HCT116 (cell line): ENCODE data around the gene TECPR1. TPM values are rescaled to one million over a fixed set of nuclear protein-coding genes. Genes with fewer than 3 reads are reported as not detected.

Experiments used
- ATAC-seq: fragments of 200-7000 bp; cut with Tn5 transposase; 2 replicates; pipeline ENCODE4 v1.9.1; 2020; ENCODE audit warnings: mild to moderate bottlenecking, moderate library complexity
- BruUV-seq: library from RNA; stranded (reverse); fragments of 400-500 nt; replicated peaks from 2 replicates; lab custom pipeline; 2021; lab: Mats Ljungman, UMichigan
- CTCF ChIA-PET: fragments of 300-600 bp; sonication (Branson Sonifier 250); formaldehyde crosslinking; loops from one replicate; lab custom pipeline; 2021; ENCODE audit warnings: antibody characterized with exemption; lab: Charles Lee
- POLR2A ChIA-PET: fragments of 300-600, 350-600 bp; sonication (Branson Sonifier 250); formaldehyde crosslinking; loops from one replicate; lab custom pipeline; 2021; ENCODE audit warnings: antibody characterized with exemption; lab: Charles Lee
- RAD21 ChIA-PET, 2 experiments: fragments of 300-600 bp; sonication (Branson Sonifier 250); formaldehyde crosslinking; loops; one replicate each; lab custom pipeline; 2023; ENCODE audit warnings: low total read pairs in 2 of 2; ENCODE audit not compliant: uncharacterized antibody in 2 of 2, unreplicated experiment in 2 of 2, low non-redundant PET in 1 of 2; lab: Charles Lee
- DNase-seq: peaks from one replicate; pipeline ENCODE4 v3.0.0-alpha.2; 2010; ENCODE audit warnings: low read depth, low spot score
- H2AFZ ChIP-seq: fragments of 200-600 bp; shearing (Covaris generic), sonication (generic); 2 replicates; pipeline ENCODE4 v1.6.1; 2017; ENCODE audit warnings: low read depth, mixed run types, mixed read lengths, antibody characterized with exemption, low read length; ENCODE audit not compliant: poor library complexity, severe bottlenecking
- H3K27ac ChIP-seq: 2 replicates; pipeline ENCODE4 v1.5.1; 2012; ENCODE audit warnings: low read depth, low read length
- H3K27me3 ChIP-seq: fragments of 200-600 bp; sonication (generic); 2 replicates; pipeline ENCODE4 v1.6.1; 2016; ENCODE audit warnings: mixed run types, low read length, mixed read lengths; ENCODE audit not compliant: insufficient read depth
- H3K36me3 ChIP-seq, 2 experiments: fragments of 200-500 bp in 1 of 2; fragments of 200-600 bp in 1 of 2; sonication (Bioruptor generic) in 1 of 2; sonication (generic) in 1 of 2; 2 replicates each; pipeline versions ENCODE4 v1.5.1 to v1.6.1; 2014 to 2016; ENCODE audit warnings: low read length in 2 of 2, inconsistent platforms in 1 of 2, mixed read lengths in 1 of 2, mixed run types in 1 of 2; ENCODE audit not compliant: insufficient read depth in 2 of 2, control insufficient read depth in 1 of 2
- H3K4me1 ChIP-seq, 2 experiments: fragments of 200-600 bp in 1 of 2; sonication (generic) in 1 of 2; 2 replicates each; pipeline versions ENCODE4 v1.5.1 to v1.6.1; 2012 to 2017; ENCODE audit warnings: low read length in 2 of 2, inconsistent platforms in 1 of 2, mild to moderate bottlenecking in 1 of 2, mixed read lengths in 1 of 2, mixed run types in 1 of 2, moderate library complexity in 1 of 2; ENCODE audit not compliant: insufficient read depth in 2 of 2, control insufficient read depth in 1 of 2
- H3K4me2 ChIP-seq: fragments of 200-600 bp; sonication (generic); 2 replicates; pipeline ENCODE4 v1.6.1; 2017; ENCODE audit warnings: mixed run types, low read length, mixed read lengths
- H3K4me3 ChIP-seq, 2 experiments: fragments of 200-600 bp in 1 of 2; sonication (generic) in 1 of 2; replicated peaks in 1 of 2; 2 replicates each; pipeline ENCODE4 v1.5.1; 2011 to 2016; ENCODE audit warnings: low read length in 2 of 2, control low read depth in 1 of 2, low read depth in 1 of 2, mild to moderate bottlenecking in 1 of 2, mixed read lengths in 1 of 2, mixed run types in 1 of 2
- H3K79me2 ChIP-seq: fragments of 200-600 bp; sonication (generic); 2 replicates; pipeline ENCODE4 v1.6.1; 2017; ENCODE audit warnings: mild to moderate bottlenecking, mixed run types, low read length, moderate library complexity, mixed read lengths; ENCODE audit not compliant: insufficient read depth
- H3K9ac ChIP-seq: fragments of 200-600 bp; sonication (generic); 2 replicates; pipeline ENCODE4 v1.6.1; 2016; ENCODE audit warnings: low read length, mixed read lengths
- H3K9me2 ChIP-seq: fragments of 200-600 bp; sonication (generic), shearing (Covaris generic); 2 replicates; pipeline ENCODE4 v1.6.1; 2017; ENCODE audit warnings: mixed run types, mild to moderate bottlenecking, moderate library complexity; ENCODE audit not compliant: insufficient read depth
- H3K9me3 ChIP-seq, 2 experiments: fragments of 200-500 bp in 1 of 2; fragments of 200-600 bp in 1 of 2; sonication (Bioruptor generic) in 1 of 2; sonication (generic) in 1 of 2; 2 replicates each; pipeline ENCODE4 v1.6.1; 2014 to 2017; ENCODE audit warnings: low read length in 2 of 2, mixed read lengths in 2 of 2, inconsistent platforms in 1 of 2, low read depth in 1 of 2, mild to moderate bottlenecking in 1 of 2, mixed run types in 1 of 2, moderate library complexity in 1 of 2; ENCODE audit not compliant: control insufficient read depth in 1 of 2, insufficient read depth in 1 of 2
- H4K20me1 ChIP-seq: fragments of 200-600 bp; sonication (generic), shearing (Covaris generic); 2 replicates; pipeline ENCODE4 v1.6.1; 2017; ENCODE audit warnings: mixed run types, mild to moderate bottlenecking, moderate library complexity; ENCODE audit not compliant: insufficient read depth
- CBX3 ChIP-seq: IDR thresholded peaks from 2 replicates; pipeline ENCODE4 v1.6.1; 2012; ENCODE audit warnings: low read depth
- CEBPB ChIP-seq: IDR thresholded peaks from 2 replicates; pipeline ENCODE4 v1.6.1; 2012; ENCODE audit warnings: low read depth
- EGR1 ChIP-seq: IDR thresholded peaks from 2 replicates; pipeline ENCODE4 v1.6.1; 2012; ENCODE audit warnings: low read depth
- ELF1 ChIP-seq: IDR thresholded peaks from 2 replicates; pipeline ENCODE4 v1.6.1; 2012; ENCODE audit warnings: low read depth, borderline replicate concordance
- EZH2 ChIP-seq: fragments of 200-600 bp; sonication (generic); IDR thresholded peaks from 2 replicates; pipeline ENCODE4 v1.6.1; 2017; ENCODE audit warnings: antibody characterized with exemption, mixed run types
- EZH2phosphoT487 ChIP-seq: fragments of 200-600 bp; IDR thresholded peaks from 2 replicates; pipeline ENCODE4 v1.6.1; 2018; ENCODE audit warnings: antibody characterized with exemption, borderline replicate concordance
- FOSL1 ChIP-seq: IDR thresholded peaks from 2 replicates; pipeline ENCODE4 v1.6.1; 2012; ENCODE audit warnings: low read depth
- JUND ChIP-seq: IDR thresholded peaks from 2 replicates; pipeline ENCODE4 v1.6.1; 2012
- POLR2A ChIP-seq: IDR thresholded peaks from 2 replicates; pipeline ENCODE4 v1.7.0; 2011; ENCODE audit warnings: borderline replicate concordance; ENCODE audit not compliant: insufficient read depth, insufficient read length; ENCODE audit errors: extremely low read depth
- POLR2AphosphoS5 ChIP-seq: IDR thresholded peaks from 2 replicates; pipeline ENCODE4 v1.6.1; 2011; ENCODE audit warnings: mild to moderate bottlenecking, low read depth, low read length, moderate library complexity
- RAD21 ChIP-seq: IDR thresholded peaks from 2 replicates; pipeline ENCODE4 v1.6.1; 2012; ENCODE audit warnings: low read depth, mild to moderate bottlenecking
- SIN3A ChIP-seq: IDR thresholded peaks from 2 replicates; pipeline ENCODE4 v1.6.1; 2012; ENCODE audit warnings: low read depth
- SP1 ChIP-seq: IDR thresholded peaks from 2 replicates; pipeline ENCODE4 v1.6.1; 2012; ENCODE audit warnings: low read depth
- TCF7L2 ChIP-seq: IDR thresholded peaks from 2 replicates; pipeline ENCODE4 v1.7.0; 2011; ENCODE audit warnings: borderline replicate concordance, inconsistent platforms; ENCODE audit not compliant: insufficient read depth, insufficient read length; ENCODE audit errors: extremely low read depth
- YY1 ChIP-seq: IDR thresholded peaks from 2 replicates; pipeline ENCODE4 v1.6.1; 2011; ENCODE audit warnings: low read length, low read depth, moderate library complexity, mild to moderate bottlenecking; ENCODE audit not compliant: insufficient replicate concordance; ENCODE audit errors: extremely low read depth
- ZNF274 ChIP-seq: fragments of 200-500 bp; sonication (Bioruptor generic); IDR thresholded peaks from 2 replicates; pipeline ENCODE4 v1.6.1; 2014; ENCODE audit warnings: mild to moderate bottlenecking, low read depth, low read length, inconsistent platforms
- intact Hi-C: fragments of 100-400 bp; cut with micrococcal nuclease; formaldehyde crosslinking; loops from 2 replicates; pipeline ENCODE4 v1.10.0; 2022
- total RNA-seq: library from RNA; stranded (reverse); gene quantifications from one replicate; pipeline ENCODE4 v1.2.1, GENCODE V29; 2021; ENCODE audit not compliant: unreplicated experiment
- TF ChIP-seq, protein P1 (sequence below): IDR thresholded peaks from 2 replicates; pipeline ENCODE4 v1.6.1; 2012
- TF ChIP-seq, protein P2 (sequence below): IDR thresholded peaks from 2 replicates; pipeline ENCODE4 v1.6.1; 2011; ENCODE audit warnings: mild to moderate bottlenecking, low read length, moderate library complexity; ENCODE audit not compliant: insufficient replicate concordance; ENCODE audit errors: extremely low read depth
- TF ChIP-seq, protein P3 (sequence below): IDR thresholded peaks from 2 replicates; pipeline ENCODE4 v1.6.1; 2012; ENCODE audit warnings: low read depth
- TF ChIP-seq, protein P4 (sequence below): IDR thresholded peaks from 2 replicates; pipeline ENCODE4 v1.6.1; 2012

Gene TECPR1
- total RNA-seq, 1 experiment from 2014 or later = 19.9 TPM

DNA sequence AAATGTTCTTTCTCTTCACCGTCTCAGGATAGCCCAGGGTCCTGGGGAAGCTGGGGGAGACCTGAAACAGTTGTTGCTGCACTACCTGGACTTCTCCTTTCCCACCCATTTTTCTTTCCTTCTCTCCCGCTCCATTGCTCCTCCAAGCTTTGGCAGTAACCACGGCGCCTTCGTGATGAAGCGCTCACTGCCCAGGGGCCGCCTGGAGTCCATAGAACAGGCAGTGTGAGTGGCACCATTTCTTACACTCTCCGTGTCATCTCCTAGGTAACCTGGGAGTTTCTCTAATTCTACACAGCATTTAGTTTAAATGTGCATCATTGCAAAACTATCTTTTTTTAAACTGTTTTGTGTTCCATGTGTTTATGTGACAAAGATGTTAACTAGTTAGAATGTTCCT lies 81.1 kb downstream of the TECPR1 start:
- peaks cover 0 to 2% of the 10 kb centered on the region in 2 experiments; a peak in 1 of 4 replicates for H3K4me1 ChIP-seq
- RAD21 ChIA-PET = no interaction called here
- CTCF ChIA-PET = interaction anchor here (7.0 kb wide), 1 partner anchor 149 kb away, joined by 221 read pairs; no protein-coding TSS in a partner anchor
- no peak for DNase-seq
- ATAC-seq = no peak
- BruUV-seq = no TSS peak
- no peak overlapping the region for H3K4me3 ChIP-seq
- H4K20me1 ChIP-seq = no peaks in the 10 kb centered on the region
- H3K79me2 ChIP-seq = peaks cover 4% of the 10 kb centered on the region; the same call in 1 of the 2 replicates
- H3K36me3 ChIP-seq = 0 out of 4 replicates have a peak, but pooled peaks cover 3 to 5% of the 10 kb centered on the region in 2 experiments
- H3K9me2 ChIP-seq = no peaks in the 10 kb centered on the region
- no peak overlapping the region for H2AFZ ChIP-seq
- no peaks in the 10 kb centered on the region for H3K9me3 ChIP-seq
- H3K27me3 ChIP-seq = no peaks in the 10 kb centered on the region
- POLR2A ChIA-PET = no interaction called here
- no peak overlapping the region for H3K9ac ChIP-seq
- no peak overlapping the region for H3K4me2 ChIP-seq
- TF ChIP-seq CBX3 = no peak
- no peak for TF ChIP-seq POLR2A
- no peak for TF ChIP-seq ZNF274
- TF ChIP-seq, protein P1, sequence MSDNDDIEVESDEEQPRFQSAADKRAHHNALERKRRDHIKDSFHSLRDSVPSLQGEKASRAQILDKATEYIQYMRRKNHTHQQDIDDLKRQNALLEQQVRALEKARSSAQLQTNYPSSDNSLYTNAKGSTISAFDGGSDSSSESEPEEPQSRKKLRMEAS = no peak
- no peak for TF ChIP-seq SP1
- no peak for TF ChIP-seq ELF1
- no peak for TF ChIP-seq FOSL1
- TF ChIP-seq CEBPB = no peak
- TF ChIP-seq, protein P2, sequence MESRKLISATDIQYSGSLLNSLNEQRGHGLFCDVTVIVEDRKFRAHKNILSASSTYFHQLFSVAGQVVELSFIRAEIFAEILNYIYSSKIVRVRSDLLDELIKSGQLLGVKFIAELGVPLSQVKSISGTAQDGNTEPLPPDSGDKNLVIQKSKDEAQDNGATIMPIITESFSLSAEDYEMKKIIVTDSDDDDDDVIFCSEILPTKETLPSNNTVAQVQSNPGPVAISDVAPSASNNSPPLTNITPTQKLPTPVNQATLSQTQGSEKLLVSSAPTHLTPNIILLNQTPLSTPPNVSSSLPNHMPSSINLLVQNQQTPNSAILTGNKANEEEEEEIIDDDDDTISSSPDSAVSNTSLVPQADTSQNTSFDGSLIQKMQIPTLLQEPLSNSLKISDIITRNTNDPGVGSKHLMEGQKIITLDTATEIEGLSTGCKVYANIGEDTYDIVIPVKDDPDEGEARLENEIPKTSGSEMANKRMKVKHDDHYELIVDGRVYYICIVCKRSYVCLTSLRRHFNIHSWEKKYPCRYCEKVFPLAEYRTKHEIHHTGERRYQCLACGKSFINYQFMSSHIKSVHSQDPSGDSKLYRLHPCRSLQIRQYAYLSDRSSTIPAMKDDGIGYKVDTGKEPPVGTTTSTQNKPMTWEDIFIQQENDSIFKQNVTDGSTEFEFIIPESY = no peak
- TF ChIP-seq SIN3A = no peak
- TF ChIP-seq, protein P3, sequence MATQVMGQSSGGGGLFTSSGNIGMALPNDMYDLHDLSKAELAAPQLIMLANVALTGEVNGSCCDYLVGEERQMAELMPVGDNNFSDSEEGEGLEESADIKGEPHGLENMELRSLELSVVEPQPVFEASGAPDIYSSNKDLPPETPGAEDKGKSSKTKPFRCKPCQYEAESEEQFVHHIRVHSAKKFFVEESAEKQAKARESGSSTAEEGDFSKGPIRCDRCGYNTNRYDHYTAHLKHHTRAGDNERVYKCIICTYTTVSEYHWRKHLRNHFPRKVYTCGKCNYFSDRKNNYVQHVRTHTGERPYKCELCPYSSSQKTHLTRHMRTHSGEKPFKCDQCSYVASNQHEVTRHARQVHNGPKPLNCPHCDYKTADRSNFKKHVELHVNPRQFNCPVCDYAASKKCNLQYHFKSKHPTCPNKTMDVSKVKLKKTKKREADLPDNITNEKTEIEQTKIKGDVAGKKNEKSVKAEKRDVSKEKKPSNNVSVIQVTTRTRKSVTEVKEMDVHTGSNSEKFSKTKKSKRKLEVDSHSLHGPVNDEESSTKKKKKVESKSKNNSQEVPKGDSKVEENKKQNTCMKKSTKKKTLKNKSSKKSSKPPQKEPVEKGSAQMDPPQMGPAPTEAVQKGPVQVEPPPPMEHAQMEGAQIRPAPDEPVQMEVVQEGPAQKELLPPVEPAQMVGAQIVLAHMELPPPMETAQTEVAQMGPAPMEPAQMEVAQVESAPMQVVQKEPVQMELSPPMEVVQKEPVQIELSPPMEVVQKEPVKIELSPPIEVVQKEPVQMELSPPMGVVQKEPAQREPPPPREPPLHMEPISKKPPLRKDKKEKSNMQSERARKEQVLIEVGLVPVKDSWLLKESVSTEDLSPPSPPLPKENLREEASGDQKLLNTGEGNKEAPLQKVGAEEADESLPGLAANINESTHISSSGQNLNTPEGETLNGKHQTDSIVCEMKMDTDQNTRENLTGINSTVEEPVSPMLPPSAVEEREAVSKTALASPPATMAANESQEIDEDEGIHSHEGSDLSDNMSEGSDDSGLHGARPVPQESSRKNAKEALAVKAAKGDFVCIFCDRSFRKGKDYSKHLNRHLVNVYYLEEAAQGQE = no peak
- no peak for TF ChIP-seq TCF7L2
- no peak for TF ChIP-seq POLR2AphosphoS5
- no peak for TF ChIP-seq EZH2phosphoT487
- no peak for TF ChIP-seq EZH2
- TF ChIP-seq JUND = no peak
- no peak for TF ChIP-seq EGR1
- no peak for TF ChIP-seq YY1
- TF ChIP-seq RAD21 = no peak
- TF ChIP-seq, protein P4, sequence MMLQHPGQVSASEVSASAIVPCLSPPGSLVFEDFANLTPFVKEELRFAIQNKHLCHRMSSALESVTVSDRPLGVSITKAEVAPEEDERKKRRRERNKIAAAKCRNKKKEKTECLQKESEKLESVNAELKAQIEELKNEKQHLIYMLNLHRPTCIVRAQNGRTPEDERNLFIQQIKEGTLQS = no peak
- TF ChIP-seq, all 23 proteins: peak for 0
- intact Hi-C loops = no loop called here
- no peak overlapping the region for H3K27ac ChIP-seq
